Activated CD8-positive, alpha-beta memory T cell treated with anti-CD3 and anti-CD28 coated beads for 24 hours (primary cell): ENCODE data around the gene SLC22A7.
"Not testable (repeated sequence)": the region's sequence is repeated elsewhere in the genome, so short reads cannot be mapped to it uniquely, and the experiment has no call there.

Experiments
- DNase-seq: peaks from one replicate; pipeline ENCODE4 v3.0.0-alpha.2; 2020

SLC22A7 gene

GRCh38 chr6:43347444-43347843 is 49.4 kb downstream of the SLC22A7 start:
- no peak for DNase-seq

- DNase-seq = not testable (repeated sequence)
Observed at GRCh38 chr6:43351951-43352350, 53.9 kb downstream of the SLC22A7 start.
